BE2C (cell line): ENCODE results near the gene MCOLN1.

Experiments
- DNase-seq: peaks from one replicate; pipeline ENCODE4 v3.0.0-alpha.2; 2020
- H3K27me3 ChIP-seq: fragments of 250-450 bp; sonication (Bioruptor Pico); 2 replicates; pipeline ENCODE4 v1.5.1; 2020; ENCODE audit warnings: mild to moderate bottlenecking
- H3K36me3 ChIP-seq: fragments of 250-450 bp; sonication (Bioruptor Pico); 2 replicates; pipeline ENCODE4 v1.5.1; 2020; ENCODE audit warnings: mild to moderate bottlenecking
- H3K4me1 ChIP-seq: fragments of 250-450 bp; sonication (Bioruptor Pico); 2 replicates; pipeline ENCODE4 v1.5.1; 2020
- H3K4me3 ChIP-seq: 2 replicates; pipeline ENCODE4 v1.5.1; 2011; ENCODE audit warnings: low read depth, low read length
- H3K9me3 ChIP-seq: fragments of 250-450 bp; sonication (Bioruptor Pico); 2 replicates; pipeline ENCODE4 v1.5.1; 2020
- TF ChIP-seq, protein P1 (sequence below): IDR thresholded peaks from 2 replicates; pipeline ENCODE4 v1.5.1; 2012; ENCODE audit warnings: mild to moderate bottlenecking, low read depth, low read length

The MCOLN1 gene

DNA sequence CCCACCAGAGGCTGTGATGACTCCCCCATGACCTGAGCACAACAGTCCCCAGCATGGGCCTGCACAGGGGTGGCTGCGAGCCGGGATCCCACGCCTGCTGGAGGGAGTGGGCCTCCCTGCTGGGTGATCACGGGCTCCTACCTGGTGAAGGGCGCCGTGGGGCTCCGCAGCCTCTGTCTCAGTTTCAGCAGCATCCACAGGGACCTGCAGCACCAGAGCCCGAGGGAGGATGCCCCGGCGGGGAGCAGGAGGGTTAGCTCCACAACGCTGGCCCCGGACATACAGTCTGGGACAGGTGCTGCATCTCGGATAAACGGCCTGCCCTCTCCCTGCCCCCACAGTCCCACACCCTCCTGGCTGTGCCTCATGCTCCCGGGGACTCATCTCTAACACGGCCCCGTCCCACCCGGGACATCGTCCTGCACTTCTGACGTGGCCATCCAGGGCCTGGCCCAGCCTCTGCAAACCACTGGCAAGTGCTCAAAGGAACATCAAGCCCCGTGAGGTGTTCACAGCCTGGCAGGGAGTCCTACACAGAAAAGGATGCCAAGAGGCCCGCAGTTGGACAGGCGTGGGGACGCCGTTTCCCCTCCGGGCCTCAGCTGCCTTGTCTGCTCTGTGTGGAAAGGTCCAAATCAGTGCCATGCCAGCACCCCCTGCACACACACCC is 44.1 kb upstream of the MCOLN1 start:
- peaks cover 6% of the 10 kb centered on the region for H3K4me1 ChIP-seq
- no peaks in the 10 kb centered on the region for H3K9me3 ChIP-seq

DNA sequence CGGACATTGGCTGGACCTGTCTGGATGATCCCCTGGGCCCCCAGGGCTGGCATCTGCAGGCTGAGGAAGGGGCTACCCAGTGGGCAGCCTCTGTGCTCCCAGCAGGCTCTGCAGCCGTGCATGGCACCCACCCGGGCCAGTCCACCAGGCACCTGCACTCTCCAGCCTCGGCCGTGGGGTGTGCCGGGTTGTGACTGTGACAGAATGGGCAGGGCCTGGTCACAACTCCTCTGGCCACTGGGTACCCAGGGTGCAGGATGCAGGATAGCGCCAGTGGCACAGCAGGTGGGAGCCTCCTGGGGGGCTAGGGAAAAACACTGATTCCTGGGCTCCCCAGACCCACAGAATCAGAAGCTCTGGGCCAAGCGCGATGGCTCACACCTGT is 43.6 kb upstream of the MCOLN1 start:
- H3K4me1 ChIP-seq: peaks cover 8% of the 10 kb centered on the region
- H3K9me3 ChIP-seq: no peaks in the 10 kb centered on the region
- no peak for DNase-seq
- no peaks in the 10 kb centered on the region for H3K27me3 ChIP-seq
- no peaks in the 10 kb centered on the region for H3K36me3 ChIP-seq
- TF ChIP-seq, protein P1, sequence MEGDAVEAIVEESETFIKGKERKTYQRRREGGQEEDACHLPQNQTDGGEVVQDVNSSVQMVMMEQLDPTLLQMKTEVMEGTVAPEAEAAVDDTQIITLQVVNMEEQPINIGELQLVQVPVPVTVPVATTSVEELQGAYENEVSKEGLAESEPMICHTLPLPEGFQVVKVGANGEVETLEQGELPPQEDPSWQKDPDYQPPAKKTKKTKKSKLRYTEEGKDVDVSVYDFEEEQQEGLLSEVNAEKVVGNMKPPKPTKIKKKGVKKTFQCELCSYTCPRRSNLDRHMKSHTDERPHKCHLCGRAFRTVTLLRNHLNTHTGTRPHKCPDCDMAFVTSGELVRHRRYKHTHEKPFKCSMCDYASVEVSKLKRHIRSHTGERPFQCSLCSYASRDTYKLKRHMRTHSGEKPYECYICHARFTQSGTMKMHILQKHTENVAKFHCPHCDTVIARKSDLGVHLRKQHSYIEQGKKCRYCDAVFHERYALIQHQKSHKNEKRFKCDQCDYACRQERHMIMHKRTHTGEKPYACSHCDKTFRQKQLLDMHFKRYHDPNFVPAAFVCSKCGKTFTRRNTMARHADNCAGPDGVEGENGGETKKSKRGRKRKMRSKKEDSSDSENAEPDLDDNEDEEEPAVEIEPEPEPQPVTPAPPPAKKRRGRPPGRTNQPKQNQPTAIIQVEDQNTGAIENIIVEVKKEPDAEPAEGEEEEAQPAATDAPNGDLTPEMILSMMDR: no peak
- no peak overlapping the region for H3K4me3 ChIP-seq

More for the DNA sequence above, 44.1 kb upstream of the MCOLN1 start:
- no peak for DNase-seq
- no peaks in the 10 kb centered on the region for H3K27me3 ChIP-seq
- TF ChIP-seq, protein P1: no peak
- H3K36me3 ChIP-seq: no peaks in the 10 kb centered on the region
- no peak overlapping the region for H3K4me3 ChIP-seq

DNA sequence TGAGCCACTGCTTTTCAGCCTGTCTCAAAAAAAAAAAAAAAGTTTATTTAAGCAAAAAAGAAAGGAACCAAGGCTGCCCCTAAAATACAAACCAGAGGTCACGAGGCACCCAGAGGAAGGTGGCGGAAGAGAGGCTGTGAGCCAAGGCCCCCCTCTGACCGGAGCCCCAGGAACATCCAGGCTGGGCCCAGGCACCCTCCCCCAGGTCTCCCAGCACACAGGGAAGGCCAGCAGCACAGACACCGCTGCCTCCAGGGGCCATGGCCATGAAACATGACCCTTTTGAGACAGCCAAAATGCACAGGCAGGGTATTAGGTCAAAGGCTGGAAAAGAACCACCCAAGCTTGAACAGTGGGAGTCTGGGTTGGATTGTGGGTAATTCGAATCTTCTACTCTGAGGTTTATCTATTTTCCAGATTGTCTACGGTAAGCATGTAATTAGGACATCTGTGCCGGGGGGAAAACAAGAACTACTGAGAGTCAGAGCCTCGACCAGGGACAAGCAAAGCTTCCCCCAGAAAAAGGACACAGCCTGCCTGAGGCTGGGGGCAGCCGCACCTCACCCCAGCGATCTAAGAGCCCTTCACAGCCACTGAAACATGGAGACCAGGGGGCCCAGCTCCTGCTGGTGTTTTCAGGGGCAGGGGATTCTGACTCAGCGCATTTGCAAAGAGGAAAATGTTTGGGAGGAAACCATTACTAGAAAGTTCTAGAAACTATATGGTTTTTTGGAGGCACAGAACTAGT is 42.0 kb upstream of the MCOLN1 start:
- no peak overlapping the region for H3K4me3 ChIP-seq
- H3K27me3 ChIP-seq: no peaks in the 10 kb centered on the region
- H3K4me1 ChIP-seq: peaks cover 8% of the 10 kb centered on the region
- no peaks in the 10 kb centered on the region for H3K9me3 ChIP-seq
- no peak for DNase-seq
- H3K36me3 ChIP-seq: no peaks in the 10 kb centered on the region
- TF ChIP-seq, protein P1: no peak

DNA sequence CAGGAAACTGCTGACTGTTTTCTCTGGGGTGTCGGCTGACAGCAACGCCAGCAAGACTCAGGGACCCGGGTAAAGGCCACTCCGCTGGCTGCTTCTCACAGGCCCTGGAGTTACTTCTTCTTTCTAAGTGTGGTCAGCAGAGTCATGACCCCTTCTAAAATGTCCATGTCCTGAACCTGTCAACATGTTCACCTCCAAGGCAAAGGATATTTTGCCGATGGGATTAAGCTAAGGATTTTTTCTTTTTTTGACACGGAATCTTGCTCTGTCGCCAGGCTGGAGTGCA is 41.5 kb upstream of the MCOLN1 start:
- DNase-seq: no peak
- Histone ChIP-seq H3K36me3 (no peaks in the 10 kb centered on the region), H3K27me3 (no peaks in the 10 kb centered on the region), H3K4me1 (peaks cover 8% of the 10 kb centered on the region), H3K4me3 (no peak overlapping the region), H3K9me3 (no peaks in the 10 kb centered on the region)
- TF ChIP-seq, protein P1: no peak

DNA sequence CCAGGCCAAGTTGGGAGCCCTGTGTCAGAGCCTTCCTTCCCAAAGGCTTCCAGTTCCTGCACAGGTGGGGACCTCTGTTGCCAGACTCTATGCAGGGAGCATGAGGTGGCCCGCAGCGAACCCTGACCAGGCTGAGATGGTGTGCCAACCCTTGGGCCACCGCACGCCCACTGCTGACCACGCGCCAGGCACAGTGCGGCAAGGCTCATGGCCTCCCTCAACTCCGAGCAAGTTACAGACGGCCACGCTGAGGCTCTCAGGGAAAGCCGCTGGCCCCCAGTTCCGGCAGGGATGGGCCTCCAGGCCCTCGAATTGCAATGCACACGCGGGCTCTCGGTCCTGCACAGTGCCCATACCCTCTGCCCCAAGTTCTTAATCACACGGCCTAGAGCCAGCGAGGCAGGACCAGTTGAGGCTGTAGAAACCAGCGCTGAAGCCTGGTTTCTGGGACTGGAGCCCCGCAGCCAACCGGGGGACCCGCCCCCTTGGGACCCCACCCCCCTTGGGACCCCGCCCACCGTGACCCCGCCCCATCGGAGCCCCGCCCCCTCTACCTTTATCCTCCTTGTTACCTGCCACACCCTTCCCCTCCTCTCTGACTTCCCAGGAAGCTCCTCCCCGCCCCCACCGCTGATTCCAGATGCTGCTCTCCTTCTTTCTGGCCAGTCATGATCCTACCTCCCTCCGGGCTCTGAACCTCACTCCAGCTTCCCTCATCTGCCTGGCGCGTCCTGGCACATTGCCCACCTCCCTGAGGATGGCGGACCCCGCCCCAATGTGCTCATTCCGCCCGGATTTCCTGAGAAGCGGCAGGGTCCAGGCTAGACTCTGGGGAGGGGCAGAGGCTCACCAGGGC is 39.6 kb upstream of the MCOLN1 start:
- TF ChIP-seq, protein P1: no peak
- no peaks in the 10 kb centered on the region for H3K36me3 ChIP-seq
- peaks cover 8% of the 10 kb centered on the region for H3K4me1 ChIP-seq
- peak; percentile 87 for DNase-seq
- no peaks in the 10 kb centered on the region for H3K27me3 ChIP-seq
- peak overlapping the region; percentile 59 for H3K4me3 ChIP-seq
- no peaks in the 10 kb centered on the region for H3K9me3 ChIP-seq
